Activated naive CD4-positive, alpha-beta T cell treated with anti-CD3 and anti-CD28 coated beads, Interleukin-2, amount 50 U/mL, for 16 hours (primary cell): ENCODE data around the gene NEXMIF.
"Not testable (repeated sequence)": the region's sequence is repeated elsewhere in the genome, so short reads cannot be mapped to it uniquely, and the experiment has no call there.

Experiments
- DNase-seq: peaks from one replicate; pipeline ENCODE4 v3.0.0-alpha.2; 2020

NEXMIF gene

GRCh38 chrX:74788545-74789086, 136.6 kb downstream of the NEXMIF start:
- DNase-seq, result no peak

GRCh38 chrX:74784629-74785028, 140.6 kb downstream of the NEXMIF start:
- no peak for DNase-seq

GRCh38 chrX:74781507-74782034, 143.7 kb downstream of the NEXMIF start:
- no peak for DNase-seq

GRCh38 chrX:74779175-74779574, 146.1 kb downstream of the NEXMIF start:
- DNase-seq, result no peak

- no peak for DNase-seq
These were observed 150.3 kb downstream of the NEXMIF start for GRCh38 chrX:74774988-74775387.

GRCh38 chrX:74736450-74736849, 188.8 kb downstream of the NEXMIF start:
- DNase-seq, result no peak

- DNase-seq, result no peak
These were observed 220.0 kb downstream of the NEXMIF start for GRCh38 chrX:74705269-74705668.

- not testable (repeated sequence) for DNase-seq
These were observed 223.9 kb downstream of the NEXMIF start for GRCh38 chrX:74701343-74701742.

- no peak for DNase-seq
These were observed 240.8 kb downstream of the NEXMIF start for GRCh38 chrX:74684466-74684865.
